PC-3 (cell line): ENCODE measurements around the gene RIMKLA.

ENCODE experiments used
- EZH2 ChIP-seq: fragments of 300-600 bp; sonication (generic); IDR thresholded peaks from one replicate; pipeline ENCODE4 v1.6.1; 2017; ENCODE audit warnings: antibody characterized with exemption, mild to moderate bottlenecking, low read length; ENCODE audit not compliant: unreplicated experiment
- EZH2phosphoT487 ChIP-seq: fragments of 300-600 bp; sonication (generic); IDR thresholded peaks from 2 replicates; pipeline ENCODE4 v1.6.1; 2018; ENCODE audit warnings: mild to moderate bottlenecking, antibody characterized with exemption, low read length, borderline replicate concordance
- TF ChIP-seq, protein P1 (sequence below): fragments of 300-600 bp; sonication (generic); conservative IDR thresholded peaks from 2 replicates; pipeline ENCODE4 v1.5.1; 2017; ENCODE audit warnings: antibody characterized with exemption, low read depth, mild to moderate bottlenecking, low read length

- TF ChIP-seq, protein P1, sequence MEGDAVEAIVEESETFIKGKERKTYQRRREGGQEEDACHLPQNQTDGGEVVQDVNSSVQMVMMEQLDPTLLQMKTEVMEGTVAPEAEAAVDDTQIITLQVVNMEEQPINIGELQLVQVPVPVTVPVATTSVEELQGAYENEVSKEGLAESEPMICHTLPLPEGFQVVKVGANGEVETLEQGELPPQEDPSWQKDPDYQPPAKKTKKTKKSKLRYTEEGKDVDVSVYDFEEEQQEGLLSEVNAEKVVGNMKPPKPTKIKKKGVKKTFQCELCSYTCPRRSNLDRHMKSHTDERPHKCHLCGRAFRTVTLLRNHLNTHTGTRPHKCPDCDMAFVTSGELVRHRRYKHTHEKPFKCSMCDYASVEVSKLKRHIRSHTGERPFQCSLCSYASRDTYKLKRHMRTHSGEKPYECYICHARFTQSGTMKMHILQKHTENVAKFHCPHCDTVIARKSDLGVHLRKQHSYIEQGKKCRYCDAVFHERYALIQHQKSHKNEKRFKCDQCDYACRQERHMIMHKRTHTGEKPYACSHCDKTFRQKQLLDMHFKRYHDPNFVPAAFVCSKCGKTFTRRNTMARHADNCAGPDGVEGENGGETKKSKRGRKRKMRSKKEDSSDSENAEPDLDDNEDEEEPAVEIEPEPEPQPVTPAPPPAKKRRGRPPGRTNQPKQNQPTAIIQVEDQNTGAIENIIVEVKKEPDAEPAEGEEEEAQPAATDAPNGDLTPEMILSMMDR = no peak
- TF ChIP-seq EZH2phosphoT487 (no peak), EZH2 (no peak)
These were observed 11.7 kb downstream of the RIMKLA start for GRCh38 chr1:42392255-42392654.
